ENCODE data around the gene WDR7. TPM values are rescaled to one million over a fixed set of nuclear protein-coding genes. Genes with fewer than 3 reads are reported as not detected.

Gene WDR7
- total RNA-seq, 6 experiments from 2014 or later, result 10.4 to 18.8 (median 15.3) TPM

GRCh38 chr18:56789004-56789888 is 138.1 kb downstream of the WDR7 start:
- H3K36me3 ChIP-seq, result no peaks in the 10 kb centered on the region
- no peak overlapping the region for H3K27ac ChIP-seq
- DNase-seq (no peak), ATAC-seq (peak; percentile 47 to 80 (median 60))
- WGBS (ENCODE audit: insufficient coverage, low coverage, low lambda C conversion rate, missing lambda C conversion rate), result 90% methylated on average over 9 of the region's 9 CpGs
- H3K27me3 ChIP-seq, result no peaks in the 10 kb centered on the region
- no peaks in the 10 kb centered on the region for H3K4me1 ChIP-seq
- no peak overlapping the region for H3K4me3 ChIP-seq
- TF ChIP-seq CTCF (IDR thresholded peaks at IDR 0.05), result peak in 3 of 4 donors; percentile 15 to 42 (median 19)
- no peak for TF ChIP-seq POLR2A (IDR thresholded peaks at IDR 0.05)
- H3K9me3 ChIP-seq, result no peaks in the 10 kb centered on the region
- intact Hi-C loops (cut with DNase I), result no loop called here

- TF ChIP-seq CTCF (IDR thresholded peaks at IDR 0.05) (no peak), POLR2A (IDR thresholded peaks at IDR 0.05) (no peak)
- ATAC-seq (no peak), DNase-seq (no peak)
- no peak overlapping the region for H3K4me3 ChIP-seq
- no peaks in the 10 kb centered on the region for H3K36me3 ChIP-seq
- H3K4me1 ChIP-seq, result no peaks in the 10 kb centered on the region
- H3K27me3 ChIP-seq, result no peaks in the 10 kb centered on the region
- H3K9me3 ChIP-seq, result no peaks in the 10 kb centered on the region
- intact Hi-C loops (cut with DNase I), result no loop called here
- H3K27ac ChIP-seq, result no peak overlapping the region
- 98% methylated on average over 3 of the region's 3 CpGs for WGBS (ENCODE audit: insufficient coverage, low coverage, low lambda C conversion rate, missing lambda C conversion rate)
Observed at GRCh38 chr18:56789889-56790180, 138.7 kb downstream of the WDR7 start.

- no peaks in the 10 kb centered on the region for H3K36me3 ChIP-seq
- H3K27me3 ChIP-seq, result no peaks in the 10 kb centered on the region
- no peak for DNase-seq
- 78% methylated on average over 1 of the region's 1 CpG for WGBS (ENCODE audit: insufficient coverage, low coverage, low lambda C conversion rate, missing lambda C conversion rate)
- H3K27ac ChIP-seq, result no peak overlapping the region
- H3K4me3 ChIP-seq, result no peak overlapping the region
- no peaks in the 10 kb centered on the region for H3K4me1 ChIP-seq
- H3K9me3 ChIP-seq, result no peaks in the 10 kb centered on the region
- TF ChIP-seq POLR2A (IDR thresholded peaks at IDR 0.05) (no peak), CTCF (IDR thresholded peaks at IDR 0.05) (no peak)
- no peak for ATAC-seq
- intact Hi-C loops (cut with DNase I), result no loop called here
Observed at GRCh38 chr18:56795381-56795780, 144.2 kb downstream of the WDR7 start.

GRCh38 chr18:56799756-56800155 is 148.6 kb downstream of the WDR7 start:
- Histone ChIP-seq H3K27me3 (no peaks in the 10 kb centered on the region), H3K36me3 (no peaks in the 10 kb centered on the region), H3K4me3 (no peak overlapping the region), H3K9me3 (no peaks in the 10 kb centered on the region), H3K27ac (no peak overlapping the region), H3K4me1 (no peaks in the 10 kb centered on the region)
- no peak for DNase-seq
- ATAC-seq, result no peak
- intact Hi-C loops (cut with DNase I), result no loop called here
- TF ChIP-seq POLR2A (IDR thresholded peaks at IDR 0.05) (no peak), CTCF (IDR thresholded peaks at IDR 0.05) (no peak)
- 70% methylated on average over 2 of the region's 2 CpGs for WGBS (ENCODE audit: insufficient coverage, low coverage, low lambda C conversion rate, missing lambda C conversion rate)
